Measurements from ENCODE around the gene ABCA1.

Gene ABCA1

DNA sequence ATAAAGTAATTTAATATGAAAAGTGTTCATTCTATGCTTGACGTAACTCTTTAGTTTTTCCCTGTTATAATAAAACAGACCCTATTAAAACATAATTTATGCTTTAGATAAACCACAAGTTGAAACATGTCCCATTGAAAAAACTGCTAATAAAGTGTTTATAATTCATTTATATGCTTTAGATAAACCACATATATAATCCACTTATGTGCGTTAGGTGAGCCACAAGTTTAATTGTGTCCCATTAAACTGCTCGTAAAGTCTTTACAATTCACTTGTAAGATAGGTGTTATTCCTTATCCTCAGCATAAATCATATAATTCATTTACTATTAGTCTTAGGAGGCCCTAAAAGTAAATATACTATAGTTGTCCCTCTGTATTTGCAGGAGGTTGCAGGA is 160.4 kb downstream of the ABCA1 start:
- no peak for TF ChIP-seq CTCF (IDR thresholded peaks at IDR 0.05)

GRCh38 chr9:104766025-104766424 is 161.9 kb downstream of the ABCA1 start:
- Histone ChIP-seq H3K4me2 (ENCODE audit: low read length) (no peak overlapping the region), H3K27me3 (ENCODE audit: control insufficient read depth, insufficient read depth, low read length) (no peaks in the 10 kb centered on the region), H3K79me2 (no peaks in the 10 kb centered on the region), H3K9me3 (ENCODE audit: control insufficient read depth, low read length) (no peaks in the 10 kb centered on the region), H3K27ac (no peak overlapping the region), H3K9ac (no peak overlapping the region), H3K4me3 (ENCODE audit: low read depth, low read length) (no peak overlapping the region), H3K4me1 (no peaks in the 10 kb centered on the region), H3K36me3 (ENCODE audit: control insufficient read depth, insufficient read depth, low read length) (no peaks in the 10 kb centered on the region), H2AFZ (no peak overlapping the region)
- no peak for TF ChIP-seq CTCF (IDR thresholded peaks at IDR 0.05)

More for the DNA sequence above, 160.4 kb downstream of the ABCA1 start:
- H3K79me2 ChIP-seq: no peaks in the 10 kb centered on the region
- H3K27me3 ChIP-seq (ENCODE audit: control insufficient read depth, insufficient read depth, low read length): no peaks in the 10 kb centered on the region
- no peak overlapping the region for H3K4me2 ChIP-seq (ENCODE audit: low read length)
- H3K4me3 ChIP-seq (ENCODE audit: low read depth, low read length): no peak overlapping the region
- H3K4me1 ChIP-seq: no peaks in the 10 kb centered on the region
- H3K9ac ChIP-seq: no peak overlapping the region
- no peaks in the 10 kb centered on the region for H3K9me3 ChIP-seq (ENCODE audit: control insufficient read depth, low read length)
- no peak overlapping the region for H2AFZ ChIP-seq
- no peak overlapping the region for H3K27ac ChIP-seq
- H3K36me3 ChIP-seq (ENCODE audit: control insufficient read depth, insufficient read depth, low read length): no peaks in the 10 kb centered on the region

- H3K9me3 ChIP-seq (ENCODE audit: control insufficient read depth, low read length): no peaks in the 10 kb centered on the region
- no peaks in the 10 kb centered on the region for H3K36me3 ChIP-seq (ENCODE audit: control insufficient read depth, insufficient read depth, low read length)
- no peaks in the 10 kb centered on the region for H3K4me1 ChIP-seq
- TF ChIP-seq CTCF (IDR thresholded peaks at IDR 0.05): no peak
- no peak overlapping the region for H3K9ac ChIP-seq
- H2AFZ ChIP-seq: no peak overlapping the region
- H3K79me2 ChIP-seq: no peaks in the 10 kb centered on the region
- H3K4me3 ChIP-seq (ENCODE audit: low read depth, low read length): no peak overlapping the region
- no peaks in the 10 kb centered on the region for H3K27me3 ChIP-seq (ENCODE audit: control insufficient read depth, insufficient read depth, low read length)
- no peak overlapping the region for H3K27ac ChIP-seq
- peak overlapping the region; percentile 31 for H3K4me2 ChIP-seq (ENCODE audit: low read length)
These were observed 162.8 kb downstream of the ABCA1 start for GRCh38 chr9:104765138-104765537.

- H3K27ac ChIP-seq: no peak overlapping the region
- TF ChIP-seq CTCF (IDR thresholded peaks at IDR 0.05): no peak
- H3K4me3 ChIP-seq (ENCODE audit: low read depth, low read length): no peak overlapping the region
- H2AFZ ChIP-seq: no peak overlapping the region
- no peaks in the 10 kb centered on the region for H3K4me1 ChIP-seq
- H3K9me3 ChIP-seq (ENCODE audit: control insufficient read depth, low read length): no peaks in the 10 kb centered on the region
- H3K4me2 ChIP-seq (ENCODE audit: low read length): no peak overlapping the region
- no peak overlapping the region for H3K9ac ChIP-seq
- H3K79me2 ChIP-seq: no peaks in the 10 kb centered on the region
- no peaks in the 10 kb centered on the region for H3K27me3 ChIP-seq (ENCODE audit: control insufficient read depth, insufficient read depth, low read length)
- no peaks in the 10 kb centered on the region for H3K36me3 ChIP-seq (ENCODE audit: control insufficient read depth, insufficient read depth, low read length)
These were observed 169.0 kb downstream of the ABCA1 start for GRCh38 chr9:104758974-104759373.

GRCh38 chr9:104750185-104750767 is 177.7 kb downstream of the ABCA1 start:
- H3K36me3 ChIP-seq (ENCODE audit: control insufficient read depth, insufficient read depth, low read length): no peaks in the 10 kb centered on the region
- no peak overlapping the region for H3K4me2 ChIP-seq (ENCODE audit: low read length)
- no peak overlapping the region for H3K27ac ChIP-seq
- no peak for TF ChIP-seq CTCF (IDR thresholded peaks at IDR 0.05)
- H3K4me1 ChIP-seq: no peaks in the 10 kb centered on the region
- H2AFZ ChIP-seq: no peak overlapping the region
- H3K9ac ChIP-seq: no peak overlapping the region
- no peak overlapping the region for H3K4me3 ChIP-seq (ENCODE audit: low read depth, low read length)
- H3K27me3 ChIP-seq (ENCODE audit: control insufficient read depth, insufficient read depth, low read length): no peaks in the 10 kb centered on the region
- no peaks in the 10 kb centered on the region for H3K9me3 ChIP-seq (ENCODE audit: control insufficient read depth, low read length)
- no peaks in the 10 kb centered on the region for H3K79me2 ChIP-seq
